Nephron (organoid): Measurements from ENCODE around the gene AOPEP.

Experiments used
- H3K27ac Mint-ChIP-seq, 3 experiments: 2 replicates each; pipeline ENCODE4 v1.8.0; 2020; ENCODE audit warnings: mixed read lengths in 3 of 3, mild to moderate bottlenecking in 2 of 3, moderate library complexity in 1 of 3
- H3K27me3 Mint-ChIP-seq: 2 replicates; pipeline ENCODE4 v1.8.0; 2021; ENCODE audit warnings: low read depth, mild to moderate bottlenecking, moderate library complexity, mixed read lengths
- H3K36me3 Mint-ChIP-seq: 2 replicates; pipeline ENCODE4 v1.8.0; 2020; ENCODE audit warnings: low read depth, mixed read lengths
- H3K4me1 Mint-ChIP-seq: 2 replicates; pipeline ENCODE4 v1.8.0; 2020; ENCODE audit warnings: mixed read lengths
- H3K4me3 Mint-ChIP-seq, 3 experiments: 2 replicates each; pipeline ENCODE4 v1.8.0; 2020; ENCODE audit warnings: mild to moderate bottlenecking in 3 of 3, mixed read lengths in 3 of 3, moderate library complexity in 2 of 3
- H3K9me3 Mint-ChIP-seq: 2 replicates; pipeline ENCODE4 v1.8.0; 2020; ENCODE audit warnings: mixed read lengths
- CTCF ChIP-seq, 3 experiments: fragments of 200-600 bp; sonication (generic); IDR thresholded peaks; one replicate each; pipeline ENCODE4 v1.5.0; 2021; ENCODE audit warnings: antibody characterized with exemption in 3 of 3; ENCODE audit not compliant: unreplicated experiment in 3 of 3

Gene AOPEP

GRCh38 chr9:95038666-95039065 lies 312.2 kb downstream of the AOPEP start:
- Mint-ChIP-seq H3K36me3 (peaks cover 17% of the 10 kb centered on the region), H3K27me3 (no peaks in the 10 kb centered on the region), H3K9me3 (no peaks in the 10 kb centered on the region), H3K27ac (no peak overlapping the region), H3K4me3 (no peak overlapping the region), H3K4me1 (peaks cover 35% of the 10 kb centered on the region)
- no peak for TF ChIP-seq CTCF (IDR thresholded peaks at IDR 0.05; ENCODE audit: unreplicated experiment in 3 of 3)

DNA sequence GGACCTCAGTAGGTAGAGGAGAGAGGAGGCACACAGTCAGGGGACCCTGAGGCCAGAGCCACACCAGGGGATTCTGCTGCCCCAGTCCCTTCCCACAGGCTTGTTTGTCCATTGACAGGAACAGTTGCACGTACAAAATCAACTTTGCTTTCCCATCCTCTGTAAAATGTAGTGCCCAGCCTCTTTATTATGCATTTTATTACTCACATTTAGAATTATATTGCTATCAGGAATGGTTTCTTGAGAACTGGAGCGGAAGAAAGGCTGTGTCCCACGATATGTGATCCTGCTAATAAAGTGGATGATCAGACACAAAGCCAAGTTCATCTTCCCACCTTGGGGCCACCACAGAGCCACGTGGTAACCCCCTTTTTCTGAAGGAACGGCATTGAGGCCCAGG lies 313.6 kb downstream of the AOPEP start:
- Mint-ChIP-seq H3K4me3 (no peak overlapping the region), H3K4me1 (peaks cover 33% of the 10 kb centered on the region), H3K36me3 (peaks cover 20% of the 10 kb centered on the region), H3K27me3 (peaks cover 10% of the 10 kb centered on the region), H3K9me3 (no peaks in the 10 kb centered on the region), H3K27ac (peak overlapping the region in 1 of 3 experiments; percentile 95)
- no peak for TF ChIP-seq CTCF (IDR thresholded peaks at IDR 0.05; ENCODE audit: unreplicated experiment in 3 of 3)

- no peak for TF ChIP-seq CTCF (IDR thresholded peaks at IDR 0.05; ENCODE audit: unreplicated experiment in 3 of 3)
- H3K9me3 Mint-ChIP-seq = no peaks in the 10 kb centered on the region
- H3K27me3 Mint-ChIP-seq = peaks cover 38% of the 10 kb centered on the region
- peaks cover 22% of the 10 kb centered on the region for H3K4me1 Mint-ChIP-seq
- H3K4me3 Mint-ChIP-seq = no peak overlapping the region
- H3K27ac Mint-ChIP-seq = peak overlapping the region in 1 of 3 experiments; percentile 59
- peaks cover 8% of the 10 kb centered on the region for H3K36me3 Mint-ChIP-seq
Observed at GRCh38 chr9:95043826-95044225, 317.3 kb downstream of the AOPEP start.

DNA sequence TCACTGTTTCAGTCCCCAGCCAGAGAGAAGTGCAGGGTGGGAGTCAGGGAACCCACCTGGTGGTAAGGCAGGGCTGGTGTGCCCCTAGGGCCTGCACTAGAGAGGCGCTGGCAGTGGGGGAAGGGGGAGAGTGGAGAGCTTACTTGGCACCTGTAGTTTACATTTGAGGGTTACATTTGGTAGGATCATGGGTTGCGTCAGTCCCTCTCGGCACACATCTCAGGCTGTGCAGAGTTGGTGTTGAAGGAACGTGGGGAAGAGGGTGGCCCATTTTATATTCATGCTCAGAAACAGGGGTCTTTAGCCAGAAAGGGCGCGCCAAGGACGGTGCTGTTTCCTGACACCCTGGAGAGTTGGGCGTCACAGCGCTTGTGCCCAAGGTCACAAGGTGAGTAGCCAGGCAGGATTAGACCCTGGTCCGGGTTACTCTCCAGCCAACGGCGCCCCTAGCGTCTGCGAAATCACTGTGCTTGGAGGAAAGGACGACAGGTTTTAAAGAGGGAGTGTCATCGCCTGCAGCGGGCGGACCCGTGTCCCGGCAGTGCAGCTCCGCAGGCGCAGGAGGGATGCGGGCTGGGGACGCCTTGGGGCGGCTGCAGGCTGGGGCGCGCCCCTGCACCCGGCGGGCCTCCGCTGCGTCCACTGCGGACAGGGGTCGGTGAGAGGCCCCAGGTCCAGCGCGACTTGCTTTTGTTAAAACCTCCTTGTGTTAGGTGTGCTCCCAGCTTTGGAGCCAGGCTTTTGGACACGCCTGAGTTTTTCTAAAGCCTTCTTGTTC lies 318.4 kb downstream of the AOPEP start:
- H3K4me1 Mint-ChIP-seq = peaks cover 30% of the 10 kb centered on the region
- H3K36me3 Mint-ChIP-seq = peaks cover 8% of the 10 kb centered on the region
- peak overlapping the region in 2 of 3 experiments; percentile 45 to 74 for H3K27ac Mint-ChIP-seq
- TF ChIP-seq CTCF (IDR thresholded peaks at IDR 0.05; ENCODE audit: unreplicated experiment in 3 of 3) = peak; percentile 42 to 65 (median 55)
- H3K27me3 Mint-ChIP-seq = peaks cover 45% of the 10 kb centered on the region
- H3K9me3 Mint-ChIP-seq = no peaks in the 10 kb centered on the region
- peak overlapping the region in 2 of 3 experiments; percentile 37 to 51 for H3K4me3 Mint-ChIP-seq

DNA sequence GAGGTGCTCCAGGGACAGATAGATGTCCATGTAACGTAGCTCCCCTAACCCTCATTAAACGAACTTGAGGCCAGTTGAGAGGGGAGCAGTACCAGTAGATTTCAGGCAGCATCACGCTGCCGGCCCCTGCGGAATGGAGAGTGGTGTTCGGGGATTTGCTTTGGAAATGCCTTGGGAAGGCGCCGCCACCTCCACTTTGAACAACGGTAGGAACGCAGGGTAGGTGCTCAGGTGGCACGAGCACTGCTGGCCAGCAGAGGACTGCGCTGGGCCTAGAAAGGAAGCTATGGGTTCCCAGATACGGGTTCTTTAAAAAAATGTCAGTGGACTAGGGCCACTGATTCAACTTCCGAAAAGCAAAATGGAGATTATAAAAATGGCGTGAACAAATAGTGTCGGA lies 319.3 kb downstream of the AOPEP start:
- Mint-ChIP-seq H3K27ac (peak overlapping the region in 2 of 3 experiments; percentile 40 to 74), H3K36me3 (peaks cover 8% of the 10 kb centered on the region), H3K4me3 (peak overlapping the region in 1 of 3 experiments; percentile 44), H3K4me1 (peaks cover 38% of the 10 kb centered on the region), H3K27me3 (peaks cover 45% of the 10 kb centered on the region), H3K9me3 (no peaks in the 10 kb centered on the region)
- no peak for TF ChIP-seq CTCF (IDR thresholded peaks at IDR 0.05; ENCODE audit: unreplicated experiment in 3 of 3)
